HEK293T (cell line): ENCODE measurements around the gene SNX7.

Experiments used
- CTCF ChIA-PET: fragments of 350-600 bp; formaldehyde crosslinking; extraction: SDS; loops from one replicate; lab custom pipeline; 2021; ENCODE audit warnings: antibody characterized with exemption, inconsistent platforms; lab: Yijun Ruan, JAX
- POLR2A ChIA-PET: fragments of 350-600 bp; formaldehyde crosslinking; extraction: SDS; loops from one replicate; lab custom pipeline; 2020; ENCODE audit warnings: antibody characterized with exemption, inconsistent platforms; lab: Yijun Ruan, JAX
- DNase-seq: peaks from one replicate; pipeline ENCODE4 v3.0.0; 2012; ENCODE audit warnings: mixed read lengths; ENCODE audit errors: extremely low spot score
- ARNT ChIP-seq: fragments of 450-650 bp; IDR thresholded peaks from 2 replicates; pipeline ENCODE4 v1.6.1; 2017; ENCODE audit warnings: mild to moderate bottlenecking
- BHLHE40 ChIP-seq: fragments of 450-650 bp; IDR thresholded peaks from 2 replicates; pipeline ENCODE4 v1.6.1; 2016; ENCODE audit warnings: mild to moderate bottlenecking, moderate library complexity, borderline replicate concordance
- CTBP1 ChIP-seq: fragments of 450-650 bp; IDR thresholded peaks from 2 replicates; pipeline ENCODE4 v1.6.1; 2016; ENCODE audit warnings: borderline replicate concordance
- ELF4 ChIP-seq: fragments of 450-650 bp; IDR thresholded peaks from 2 replicates; pipeline ENCODE4 v1.6.1; 2017; ENCODE audit warnings: antibody characterized with exemption
- FOXA1 ChIP-seq: fragments of 450-650 bp; IDR thresholded peaks from 2 replicates; pipeline ENCODE4 v1.6.1; 2016; ENCODE audit warnings: mild to moderate bottlenecking
- FOXK2 ChIP-seq: fragments of 450-650 bp; IDR thresholded peaks from 2 replicates; pipeline ENCODE4 v1.6.1; 2016; ENCODE audit warnings: mild to moderate bottlenecking
- FOXM1 ChIP-seq: fragments of 450-650 bp; IDR thresholded peaks from 2 replicates; pipeline ENCODE4 v1.6.1; 2017; ENCODE audit warnings: mild to moderate bottlenecking, borderline replicate concordance
- HDGF ChIP-seq: fragments of 450-650 bp; IDR thresholded peaks from 2 replicates; pipeline ENCODE4 v1.6.1; 2017; ENCODE audit warnings: antibody characterized with exemption, borderline replicate concordance
- L3MBTL2 ChIP-seq: fragments of 450-650 bp; conservative IDR thresholded peaks from 2 replicates; pipeline ENCODE4 v1.6.1; 2016; ENCODE audit warnings: mild to moderate bottlenecking
- LEF1 ChIP-seq: fragments of 450-650 bp; IDR thresholded peaks from 2 replicates; pipeline ENCODE4 v1.6.1; 2017; ENCODE audit warnings: mild to moderate bottlenecking, borderline replicate concordance
- NFRKB ChIP-seq: fragments of 450-650 bp; IDR thresholded peaks from 2 replicates; pipeline ENCODE4 v1.6.1; 2016; ENCODE audit warnings: mild to moderate bottlenecking, moderate library complexity
- PKNOX1 ChIP-seq: fragments of 450-650 bp; IDR thresholded peaks from 2 replicates; pipeline ENCODE4 v1.6.1; 2016
- SP1 ChIP-seq: fragments of 450-650 bp; IDR thresholded peaks from 2 replicates; pipeline ENCODE4 v1.6.1; 2017
- SUZ12 ChIP-seq: fragments of 450-650 bp; IDR thresholded peaks from 2 replicates; pipeline ENCODE4 v1.6.1; 2016; ENCODE audit warnings: mild to moderate bottlenecking
- TARDBP ChIP-seq: fragments of 450-650 bp; IDR thresholded peaks from 2 replicates; pipeline ENCODE4 v1.6.1; 2016
- ZNF384 ChIP-seq: fragments of 450-650 bp; IDR thresholded peaks from 2 replicates; pipeline ENCODE4 v1.6.1; 2016

Gene SNX7

GRCh38 chr1:98792123-98792522 is 130.6 kb downstream of the SNX7 start:
- DNase-seq: no peak
- ChIA-PET CTCF (no interaction called here), POLR2A (no interaction called here)
- TF ChIP-seq BHLHE40 (no peak), FOXK2 (no peak), LEF1 (no peak)

DNA sequence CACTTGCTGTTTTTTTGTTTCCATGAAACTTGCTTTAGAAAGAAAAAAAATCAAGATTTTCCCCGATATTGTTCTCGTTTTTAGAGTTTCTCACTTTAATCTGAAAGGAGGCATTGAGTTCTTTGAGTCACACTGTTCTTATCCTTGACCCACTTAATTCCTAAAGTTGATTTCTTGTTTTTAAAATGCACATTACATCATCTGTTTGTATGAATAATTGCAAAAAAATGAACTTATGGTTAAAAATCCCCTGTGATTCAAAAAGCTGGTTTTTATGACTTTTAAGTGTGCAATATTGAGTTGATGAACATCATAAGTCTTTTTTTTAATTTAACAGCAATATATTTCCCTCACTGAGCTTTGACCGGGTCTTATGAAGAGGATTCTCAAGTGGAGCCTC is 131.6 kb downstream of the SNX7 start:
- ChIA-PET POLR2A (no interaction called here), CTCF (interaction anchor here (0.5 to 1.6 kb wide), 2 partner anchors 42 to 387 kb away, joined by 3 to 4 read pairs; no protein-coding TSS in a partner anchor)
- DNase-seq: no peak
- TF ChIP-seq SP1: no peak

DNA sequence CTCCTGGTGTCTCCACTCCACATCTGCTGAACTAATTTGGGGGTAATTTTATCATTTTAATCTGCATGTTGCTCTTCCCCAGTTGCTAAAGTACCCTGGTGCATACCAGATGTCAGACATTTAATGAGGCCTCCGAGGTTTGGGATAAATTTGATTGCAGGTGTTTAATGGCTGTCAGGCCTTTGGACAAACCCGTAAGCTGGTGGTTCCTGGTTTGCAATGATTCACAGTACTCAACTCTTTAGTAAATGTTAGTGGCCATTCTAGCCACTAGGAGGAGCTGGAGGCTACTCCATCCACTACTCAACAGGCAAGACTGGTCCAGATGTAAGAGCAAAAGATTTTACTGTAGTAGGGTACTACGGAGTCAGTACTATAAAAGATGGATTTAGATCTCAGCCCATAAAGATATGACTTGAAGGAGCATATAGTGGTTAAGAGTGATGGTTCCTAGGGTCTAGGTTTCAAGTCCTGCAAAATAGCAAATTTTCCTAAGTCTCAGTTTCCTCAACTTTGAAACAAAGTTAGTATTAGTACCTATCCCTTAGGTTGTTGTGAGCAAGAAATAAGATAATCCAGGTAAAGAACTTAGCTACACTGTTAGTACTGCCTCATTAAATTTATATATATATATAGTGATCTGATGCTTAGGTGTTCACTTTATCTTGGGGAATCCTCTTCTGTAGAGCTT is 132.8 kb downstream of the SNX7 start:
- TF ChIP-seq BHLHE40: no peak
- no peak for TF ChIP-seq FOXM1
- no peak for TF ChIP-seq FOXK2
- no peak for TF ChIP-seq L3MBTL2
- TF ChIP-seq CTBP1: no peak
- no peak for TF ChIP-seq SP1
- no peak for TF ChIP-seq LEF1
- TF ChIP-seq ZNF384: no peak
- TF ChIP-seq ARNT: no peak
- TF ChIP-seq HDGF: no peak
- TF ChIP-seq ELF4: no peak
- TF ChIP-seq PKNOX1: no peak
- TF ChIP-seq TARDBP: no peak
- no peak for TF ChIP-seq SUZ12
- TF ChIP-seq FOXA1: no peak
- no peak for TF ChIP-seq NFRKB
- DNase-seq: peak; percentile 69
- POLR2A ChIA-PET: no interaction called here
- CTCF ChIA-PET: interaction anchor here (0.6 to 1.6 kb wide), 7 partner anchors 33 to 686 kb away, joined by 3 to 4 read pairs (median 3); no protein-coding TSS in a partner anchor

- POLR2A ChIA-PET: no interaction called here
- DNase-seq: no peak
- TF ChIP-seq CTBP1 (no peak), PKNOX1 (no peak), BHLHE40 (no peak), HDGF (no peak), FOXA1 (no peak), SP1 (no peak), SUZ12 (no peak), ARNT (no peak), ELF4 (no peak), NFRKB (no peak), FOXM1 (no peak), FOXK2 (no peak), TARDBP (no peak), ZNF384 (no peak), LEF1 (no peak), L3MBTL2 (no peak)
- CTCF ChIA-PET: no interaction called here
Measured at GRCh38 chr1:98796049-98796448, 134.5 kb downstream of the SNX7 start.

GRCh38 chr1:98797506-98797905 is 136.0 kb downstream of the SNX7 start:
- no peak for DNase-seq
- POLR2A ChIA-PET: no interaction called here
- TF ChIP-seq SUZ12 (no peak), HDGF (no peak), TARDBP (no peak), FOXM1 (no peak), ARNT (no peak), SP1 (no peak), FOXK2 (no peak), ZNF384 (no peak), ELF4 (no peak), CTBP1 (no peak), L3MBTL2 (no peak), FOXA1 (no peak), BHLHE40 (no peak), LEF1 (no peak), PKNOX1 (no peak), NFRKB (no peak)
- CTCF ChIA-PET: no interaction called here
